ENCODE results near the gene CTU2. TPM values are rescaled to one million over a fixed set of nuclear protein-coding genes. Genes with fewer than 3 reads are reported as not detected.

CTU2 gene
- total RNA-seq, 4 donors from 2014 or later, result 2.8 to 5.6 (median 4.2) TPM; not detected in 1

DNA sequence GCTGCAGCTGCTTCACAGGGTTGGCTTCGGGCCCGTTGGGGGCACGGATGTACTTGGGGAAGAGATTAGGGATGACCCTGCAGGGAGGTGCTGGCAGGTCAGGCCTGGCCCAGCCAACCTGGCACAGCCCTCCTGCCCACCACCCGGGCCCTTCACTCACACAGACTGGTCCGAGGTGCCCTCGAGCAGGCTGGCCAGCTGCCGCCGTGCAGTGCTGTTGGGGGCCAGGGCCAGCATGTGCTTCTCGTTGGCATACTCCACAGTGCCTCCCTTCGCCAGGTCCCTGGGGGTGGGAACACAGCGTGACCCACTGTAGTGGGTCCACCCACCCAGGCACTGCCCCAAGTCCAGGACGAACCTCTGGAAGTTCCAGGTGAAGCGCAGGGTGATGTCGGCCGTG is 9.9 kb downstream of the CTU2 start:
- in situ Hi-C loops (cut with MboI; ENCODE audit: low pct_ligation_motif_present in 1 of 4, low pct_unique_long_range_greater_than_20kb in 1 of 4, low sequenced_read_pairs in 3 of 4), result no loop called here

DNA sequence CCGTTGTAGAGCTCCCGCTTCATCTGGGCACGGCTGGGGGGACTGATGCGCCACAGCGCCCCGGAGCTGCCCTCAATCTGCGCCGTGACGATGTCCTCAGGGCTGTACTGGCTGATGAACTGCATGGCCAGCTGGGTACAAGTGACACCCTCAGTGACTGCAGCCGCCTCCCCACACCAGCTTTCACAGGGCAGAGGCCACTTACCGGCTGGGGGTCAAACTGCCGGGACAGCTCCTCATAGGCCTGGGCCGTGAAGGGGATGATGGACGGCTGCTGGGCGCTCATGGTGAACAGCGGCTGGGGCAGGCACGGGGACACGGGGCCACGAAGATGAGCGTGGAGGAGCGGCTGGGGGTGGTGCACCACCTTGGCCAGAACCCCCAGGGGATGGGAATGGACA is 10.3 kb downstream of the CTU2 start:
- no peaks in the 10 kb centered on the region for H3K27me3 ChIP-seq
- peaks cover 0 to 60% (median 18%) of the 10 kb centered on the region in 4 donors for H3K36me3 ChIP-seq
- DNase-seq, result no peak
- no peaks in the 10 kb centered on the region for H3K4me1 ChIP-seq
- H3K9me3 ChIP-seq, result no peaks in the 10 kb centered on the region
- TF ChIP-seq POLR2AphosphoS5 (IDR thresholded peaks at IDR 0.05) (no peak), POLR2A (IDR thresholded peaks at IDR 0.05) (no peak), EP300 (IDR thresholded peaks at IDR 0.05; ENCODE audit: low read depth) (no peak)
- TF ChIP-seq, protein P1, sequence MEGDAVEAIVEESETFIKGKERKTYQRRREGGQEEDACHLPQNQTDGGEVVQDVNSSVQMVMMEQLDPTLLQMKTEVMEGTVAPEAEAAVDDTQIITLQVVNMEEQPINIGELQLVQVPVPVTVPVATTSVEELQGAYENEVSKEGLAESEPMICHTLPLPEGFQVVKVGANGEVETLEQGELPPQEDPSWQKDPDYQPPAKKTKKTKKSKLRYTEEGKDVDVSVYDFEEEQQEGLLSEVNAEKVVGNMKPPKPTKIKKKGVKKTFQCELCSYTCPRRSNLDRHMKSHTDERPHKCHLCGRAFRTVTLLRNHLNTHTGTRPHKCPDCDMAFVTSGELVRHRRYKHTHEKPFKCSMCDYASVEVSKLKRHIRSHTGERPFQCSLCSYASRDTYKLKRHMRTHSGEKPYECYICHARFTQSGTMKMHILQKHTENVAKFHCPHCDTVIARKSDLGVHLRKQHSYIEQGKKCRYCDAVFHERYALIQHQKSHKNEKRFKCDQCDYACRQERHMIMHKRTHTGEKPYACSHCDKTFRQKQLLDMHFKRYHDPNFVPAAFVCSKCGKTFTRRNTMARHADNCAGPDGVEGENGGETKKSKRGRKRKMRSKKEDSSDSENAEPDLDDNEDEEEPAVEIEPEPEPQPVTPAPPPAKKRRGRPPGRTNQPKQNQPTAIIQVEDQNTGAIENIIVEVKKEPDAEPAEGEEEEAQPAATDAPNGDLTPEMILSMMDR (IDR thresholded peaks at IDR 0.05), result no peak
- no peak overlapping the region for H3K4me3 ChIP-seq
- intact Hi-C loops (cut with DNase I; ENCODE audit: low total_unique reads), result no loop called here
- WGBS, 2 donors (ENCODE audit: low coverage in 1 of 2), result 94% methylated on average over 12 of the region's 21 CpGs; no CpG with 5 or more reads in 1 of the 2 donors
- in situ Hi-C loops (cut with MboI; ENCODE audit: low pct_ligation_motif_present in 1 of 4, low pct_unique_long_range_greater_than_20kb in 1 of 4, low sequenced_read_pairs in 3 of 4), result no loop called here
- H3K27ac ChIP-seq, result no peak overlapping the region

More for the DNA sequence above, 9.9 kb downstream of the CTU2 start:
- H3K4me1 ChIP-seq, result no peaks in the 10 kb centered on the region
- WGBS, 2 donors (ENCODE audit: low coverage in 1 of 2), result 96% methylated on average over 14 of the region's 15 CpGs; no CpG with 5 or more reads in 1 of the 2 donors
- H3K9me3 ChIP-seq, result no peaks in the 10 kb centered on the region
- H3K36me3 ChIP-seq, result peaks cover 0 to 56% (median 16%) of the 10 kb centered on the region in 4 donors
- DNase-seq, result no peak
- no peak overlapping the region for H3K4me3 ChIP-seq
- no peaks in the 10 kb centered on the region for H3K27me3 ChIP-seq
- TF ChIP-seq EP300 (IDR thresholded peaks at IDR 0.05; ENCODE audit: low read depth) (no peak), POLR2AphosphoS5 (IDR thresholded peaks at IDR 0.05) (no peak), POLR2A (IDR thresholded peaks at IDR 0.05) (no peak)
- TF ChIP-seq, protein P1 (IDR thresholded peaks at IDR 0.05), result no peak
- H3K27ac ChIP-seq, result no peak overlapping the region
- intact Hi-C loops (cut with DNase I; ENCODE audit: low total_unique reads), result no loop called here

DNA sequence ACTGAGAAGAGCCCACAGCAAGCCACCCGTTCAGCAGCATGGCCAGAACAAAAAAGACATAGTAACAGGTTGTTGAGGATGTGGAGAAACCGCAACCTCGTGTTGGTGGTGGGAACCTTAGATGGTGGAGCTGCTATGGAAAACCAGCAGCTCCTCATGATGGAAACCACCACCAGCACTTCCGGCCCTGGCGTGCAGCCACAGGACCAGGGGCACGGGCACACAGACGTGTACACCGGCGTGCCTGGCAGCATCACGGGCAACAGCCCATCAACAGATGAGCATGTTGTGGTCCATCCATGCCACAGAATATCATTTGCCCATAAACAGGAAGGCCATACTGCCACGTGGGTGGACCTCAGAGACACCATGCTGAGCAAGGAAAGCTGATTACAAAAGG is 11.9 kb downstream of the CTU2 start:
- Histone ChIP-seq H3K4me1 (no peaks in the 10 kb centered on the region), H3K9me3 (no peaks in the 10 kb centered on the region), H3K36me3 (peaks cover 0 to 74% (median 20%) of the 10 kb centered on the region in 4 donors), H3K4me3 (no peak overlapping the region), H3K27ac (peak overlapping the region in 1 of 4 donors; percentile 4), H3K27me3 (no peaks in the 10 kb centered on the region)
- no peak for DNase-seq
- intact Hi-C loops (cut with DNase I; ENCODE audit: low total_unique reads) (no loop called here), in situ Hi-C loops (cut with MboI; ENCODE audit: low pct_ligation_motif_present in 1 of 4, low pct_unique_long_range_greater_than_20kb in 1 of 4, low sequenced_read_pairs in 3 of 4) (no loop called here)
- WGBS, 2 donors (ENCODE audit: low coverage in 1 of 2), result 84 to 92% methylated on average over 8 to 11 of the region's 11 CpGs
- TF ChIP-seq, protein P1 (IDR thresholded peaks at IDR 0.05), result no peak
- TF ChIP-seq POLR2A (IDR thresholded peaks at IDR 0.05) (no peak), POLR2AphosphoS5 (IDR thresholded peaks at IDR 0.05) (no peak), EP300 (IDR thresholded peaks at IDR 0.05; ENCODE audit: low read depth) (no peak)

DNA sequence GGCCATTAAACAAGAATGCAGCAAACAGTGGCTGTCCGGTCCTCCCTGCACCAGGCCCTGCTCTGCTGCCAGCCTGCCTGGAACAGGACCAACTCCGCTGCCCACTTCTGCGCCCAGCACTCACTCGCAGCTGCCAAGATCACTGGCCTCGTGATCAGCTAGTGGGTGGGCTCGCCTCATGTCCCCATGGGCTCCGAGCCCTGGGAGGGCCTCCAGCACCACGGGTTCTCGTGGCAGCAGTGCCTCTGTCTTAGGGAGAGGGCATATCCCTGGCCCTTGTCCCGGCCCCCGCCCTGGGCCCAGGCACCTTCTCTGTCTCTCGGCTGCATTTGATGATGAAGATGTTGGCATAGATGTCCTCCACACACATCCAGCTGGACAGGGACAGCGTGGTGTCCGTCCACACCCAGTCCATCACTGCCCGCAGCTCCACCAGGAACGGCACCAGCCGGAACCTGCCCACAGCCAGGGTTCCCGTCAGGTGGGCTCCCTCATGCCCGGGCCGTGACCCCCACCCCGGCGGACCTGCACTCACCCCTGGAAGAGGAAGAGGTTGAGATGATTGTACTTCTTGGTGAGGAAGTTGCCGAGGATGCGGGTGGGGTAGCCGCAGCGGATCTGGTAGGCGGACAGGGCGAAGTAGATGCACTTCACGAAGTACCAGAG is 13.1 kb downstream of the CTU2 start:
- TF ChIP-seq POLR2AphosphoS5 (IDR thresholded peaks at IDR 0.05) (peak in 2 of 3 donors; percentile 15 to 61), POLR2A (IDR thresholded peaks at IDR 0.05) (no peak)
- intact Hi-C loops (cut with DNase I; ENCODE audit: low total_unique reads), result no loop called here
- Histone ChIP-seq H3K27me3 (no peaks in the 10 kb centered on the region), H3K4me1 (no peaks in the 10 kb centered on the region), H3K36me3 (peaks cover 0 to 86% (median 20%) of the 10 kb centered on the region in 4 donors), H3K27ac (peak overlapping the region in 1 of 4 donors; percentile 55), H3K4me3 (no peak overlapping the region), H3K9me3 (no peaks in the 10 kb centered on the region)
- peak; percentile 30 for DNase-seq
- in situ Hi-C loops (cut with MboI; ENCODE audit: low pct_ligation_motif_present in 1 of 4, low pct_unique_long_range_greater_than_20kb in 1 of 4, low sequenced_read_pairs in 3 of 4), result no loop called here
- 86% methylated on average over 22 of the region's 29 CpGs; no CpG with 5 or more reads in 1 of the 2 donors for WGBS, 2 donors (ENCODE audit: low coverage in 1 of 2)

Data from transverse colon (tissue), 4 donors.